ENCODE measurements around the gene VAC14.

- no peak for TF ChIP-seq ZBTB1 (tag by site-specific recombination; IDR thresholded peaks at IDR 0.05)
- TF ChIP-seq CTCF (tag by site-specific recombination; IDR thresholded peaks at IDR 0.05) = no peak
- TF ChIP-seq ZBTB49 (tag by site-specific recombination; IDR thresholded peaks at IDR 0.05; ENCODE audit: low read depth) = no peak
- no peak for TF ChIP-seq ZNF24 (tag by site-specific recombination; IDR thresholded peaks at IDR 0.05)
- TF ChIP-seq ZNF660 (tag by site-specific recombination; IDR thresholded peaks at IDR 0.05) = no peak
- no peak for TF ChIP-seq ZNF138 (tag by site-specific recombination; IDR thresholded peaks at IDR 0.05; ENCODE audit: borderline replicate concordance)
- TF ChIP-seq ZNF140 (tag by site-specific recombination; IDR thresholded peaks at IDR 0.05) = no peak
Measured at GRCh38 chr16:70685061-70685937, 115.7 kb downstream of the VAC14 start.

Data from HEK293 (cell line).